Glutamatergic neuron (in vitro differentiated cells): ENCODE measurements around the gene NUDT1. TPM values are rescaled to one million over a fixed set of nuclear protein-coding genes. Genes with fewer than 3 reads are reported as not detected.
A peak's percentile ranks its signal among the peaks of the same experiment; 100 is the strongest.

Source experiments
- DNase-seq: peaks from one replicate; pipeline ENCODE4 v3.0.0; 2022
- H3K27ac Mint-ChIP-seq: one replicate; pipeline ENCODE4 v1.8.0; 2020; ENCODE audit warnings: mild to moderate bottlenecking, mixed read lengths, inconsistent platforms; ENCODE audit not compliant: unreplicated experiment
- H3K27me3 Mint-ChIP-seq: one replicate; pipeline ENCODE4 v1.8.0; 2020; ENCODE audit warnings: mild to moderate bottlenecking, moderate library complexity, mixed read lengths, inconsistent platforms; ENCODE audit not compliant: unreplicated experiment
- H3K36me3 Mint-ChIP-seq: one replicate; pipeline ENCODE4 v1.8.0; 2020; ENCODE audit warnings: mild to moderate bottlenecking, mixed read lengths, inconsistent platforms; ENCODE audit not compliant: unreplicated experiment
- H3K4me1 Mint-ChIP-seq: one replicate; pipeline ENCODE4 v1.8.0; 2020; ENCODE audit warnings: mild to moderate bottlenecking, low read depth, mixed read lengths, inconsistent platforms; ENCODE audit not compliant: unreplicated experiment
- H3K4me3 Mint-ChIP-seq: one replicate; pipeline ENCODE4 v1.8.0; 2020; ENCODE audit warnings: mild to moderate bottlenecking, mixed read lengths, inconsistent platforms; ENCODE audit not compliant: unreplicated experiment
- H3K9me3 Mint-ChIP-seq: one replicate; pipeline ENCODE4 v1.8.0; 2020; ENCODE audit warnings: mild to moderate bottlenecking, moderate library complexity, mixed read lengths, inconsistent platforms; ENCODE audit not compliant: unreplicated experiment
- total RNA-seq: library from RNA; stranded (reverse); fragmentation: NEBNext Ultra II Directional; extraction: Animal tissue kit (Norgen Biotek cat#: 25700); gene quantifications from one replicate; pipeline ENCODE4 v1.2.1, GENCODE V29; 2021; ENCODE audit not compliant: unreplicated experiment
- TF ChIP-seq, protein P1 (sequence below): fragments of 200-600 bp; sonication (generic); IDR thresholded peaks from one replicate; pipeline ENCODE4 v1.5.0; 2021; ENCODE audit not compliant: partially characterized antibody, unreplicated experiment

The NUDT1 gene
- total RNA-seq, 1 donor from 2014 or later = 19.5 TPM

DNA sequence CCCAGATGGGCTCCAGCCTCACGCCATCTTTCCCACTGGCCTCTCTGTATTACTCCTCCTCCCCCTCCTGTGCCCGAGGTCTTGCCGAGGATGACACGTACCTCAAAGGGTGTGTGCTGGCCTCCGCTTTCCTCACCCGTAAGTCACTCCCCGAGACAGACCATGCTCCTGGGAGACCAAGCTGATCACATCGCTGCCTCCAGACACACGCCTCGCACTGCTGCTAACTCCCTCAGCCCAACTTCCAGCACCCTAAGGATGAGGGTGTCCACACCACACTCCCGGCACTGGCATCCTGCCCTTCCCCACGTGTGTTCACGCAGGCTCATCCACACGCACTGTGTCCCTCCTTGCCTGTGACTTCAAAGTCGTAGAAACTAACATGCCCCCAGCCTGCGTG lies 33.3 kb upstream of the NUDT1 start:
- no peak overlapping the region for H3K4me3 Mint-ChIP-seq
- peaks cover 7% of the 10 kb centered on the region for H3K36me3 Mint-ChIP-seq
- H3K27ac Mint-ChIP-seq = peak overlapping the region; percentile 30
- TF ChIP-seq, protein P1, sequence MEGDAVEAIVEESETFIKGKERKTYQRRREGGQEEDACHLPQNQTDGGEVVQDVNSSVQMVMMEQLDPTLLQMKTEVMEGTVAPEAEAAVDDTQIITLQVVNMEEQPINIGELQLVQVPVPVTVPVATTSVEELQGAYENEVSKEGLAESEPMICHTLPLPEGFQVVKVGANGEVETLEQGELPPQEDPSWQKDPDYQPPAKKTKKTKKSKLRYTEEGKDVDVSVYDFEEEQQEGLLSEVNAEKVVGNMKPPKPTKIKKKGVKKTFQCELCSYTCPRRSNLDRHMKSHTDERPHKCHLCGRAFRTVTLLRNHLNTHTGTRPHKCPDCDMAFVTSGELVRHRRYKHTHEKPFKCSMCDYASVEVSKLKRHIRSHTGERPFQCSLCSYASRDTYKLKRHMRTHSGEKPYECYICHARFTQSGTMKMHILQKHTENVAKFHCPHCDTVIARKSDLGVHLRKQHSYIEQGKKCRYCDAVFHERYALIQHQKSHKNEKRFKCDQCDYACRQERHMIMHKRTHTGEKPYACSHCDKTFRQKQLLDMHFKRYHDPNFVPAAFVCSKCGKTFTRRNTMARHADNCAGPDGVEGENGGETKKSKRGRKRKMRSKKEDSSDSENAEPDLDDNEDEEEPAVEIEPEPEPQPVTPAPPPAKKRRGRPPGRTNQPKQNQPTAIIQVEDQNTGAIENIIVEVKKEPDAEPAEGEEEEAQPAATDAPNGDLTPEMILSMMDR = no peak
- peaks cover 22% of the 10 kb centered on the region for H3K4me1 Mint-ChIP-seq
- H3K27me3 Mint-ChIP-seq = peaks cover 8% of the 10 kb centered on the region
- peaks cover 1% of the 10 kb centered on the region for H3K9me3 Mint-ChIP-seq
- DNase-seq = no peak

DNA sequence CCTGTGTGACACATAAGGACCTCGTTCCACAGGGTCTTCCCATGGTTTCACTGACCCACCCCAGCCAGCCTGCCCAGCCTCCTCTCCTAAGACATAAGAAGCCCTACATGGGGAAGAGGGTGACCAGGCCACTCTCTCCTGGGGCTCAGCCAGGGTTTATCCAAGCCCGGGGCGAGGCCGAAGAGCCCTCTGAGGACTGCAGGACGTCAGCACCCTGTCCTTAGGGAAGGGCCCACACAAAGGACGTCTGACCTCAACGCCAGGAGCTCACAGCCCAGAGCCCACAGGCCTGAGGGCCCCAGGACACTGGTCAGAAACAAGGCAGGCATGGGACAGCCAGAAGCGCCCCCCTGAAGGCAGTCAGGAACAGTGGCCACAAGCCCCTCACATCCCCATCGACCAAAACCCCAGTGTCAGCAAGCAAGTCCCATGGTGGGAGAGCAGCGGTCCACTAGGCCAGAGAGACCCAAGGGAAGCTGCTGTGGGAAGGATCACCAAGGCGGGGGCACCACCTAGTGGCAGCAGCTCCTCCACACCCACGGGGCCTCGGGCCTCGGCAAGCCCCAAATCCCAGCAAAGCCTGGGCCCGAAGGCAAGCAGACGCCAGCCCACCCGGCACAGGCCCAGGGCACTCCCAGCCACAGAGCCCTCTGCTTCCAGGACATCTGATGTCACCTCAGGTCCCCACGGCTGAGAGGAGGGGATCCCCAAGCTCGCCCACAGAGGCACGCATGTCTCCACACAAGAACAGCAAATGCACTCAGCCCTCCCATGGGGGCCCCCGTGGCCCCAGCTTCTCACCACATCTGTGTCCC lies 32.7 kb upstream of the NUDT1 start:
- peaks cover 7% of the 10 kb centered on the region for H3K36me3 Mint-ChIP-seq
- peak overlapping the region; percentile 53 for H3K27ac Mint-ChIP-seq
- H3K27me3 Mint-ChIP-seq = peaks cover 8% of the 10 kb centered on the region
- peak; percentile 88 for DNase-seq
- peaks cover 1% of the 10 kb centered on the region for H3K9me3 Mint-ChIP-seq
- TF ChIP-seq, protein P1 = peak; percentile 75
- H3K4me3 Mint-ChIP-seq = no peak overlapping the region
- H3K4me1 Mint-ChIP-seq = peaks cover 16% of the 10 kb centered on the region

DNA sequence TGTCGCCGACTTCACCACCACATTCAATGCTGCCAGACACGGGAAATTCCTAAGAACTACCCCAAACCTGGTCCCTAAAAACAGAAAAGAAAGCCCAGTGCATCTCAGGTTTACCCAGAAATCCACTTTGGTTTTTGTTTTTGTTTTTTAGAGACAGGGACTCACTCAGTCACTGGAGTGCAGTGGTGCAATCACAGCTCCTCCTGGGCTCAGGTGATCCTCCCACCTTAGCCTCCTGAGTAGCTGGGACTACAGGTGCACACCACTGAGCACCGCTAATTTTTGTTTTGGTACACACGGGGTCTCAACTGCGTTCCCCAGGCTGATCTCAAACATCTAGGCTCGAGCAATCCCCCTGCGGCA lies 32.1 kb upstream of the NUDT1 start:
- peaks cover 8% of the 10 kb centered on the region for H3K27me3 Mint-ChIP-seq
- peak overlapping the region; percentile 53 for H3K27ac Mint-ChIP-seq
- no peak overlapping the region for H3K4me3 Mint-ChIP-seq
- H3K4me1 Mint-ChIP-seq = peaks cover 15% of the 10 kb centered on the region
- H3K36me3 Mint-ChIP-seq = peaks cover 7% of the 10 kb centered on the region
- TF ChIP-seq, protein P1 = no peak
- peaks cover 1% of the 10 kb centered on the region for H3K9me3 Mint-ChIP-seq
- no peak for DNase-seq

DNA sequence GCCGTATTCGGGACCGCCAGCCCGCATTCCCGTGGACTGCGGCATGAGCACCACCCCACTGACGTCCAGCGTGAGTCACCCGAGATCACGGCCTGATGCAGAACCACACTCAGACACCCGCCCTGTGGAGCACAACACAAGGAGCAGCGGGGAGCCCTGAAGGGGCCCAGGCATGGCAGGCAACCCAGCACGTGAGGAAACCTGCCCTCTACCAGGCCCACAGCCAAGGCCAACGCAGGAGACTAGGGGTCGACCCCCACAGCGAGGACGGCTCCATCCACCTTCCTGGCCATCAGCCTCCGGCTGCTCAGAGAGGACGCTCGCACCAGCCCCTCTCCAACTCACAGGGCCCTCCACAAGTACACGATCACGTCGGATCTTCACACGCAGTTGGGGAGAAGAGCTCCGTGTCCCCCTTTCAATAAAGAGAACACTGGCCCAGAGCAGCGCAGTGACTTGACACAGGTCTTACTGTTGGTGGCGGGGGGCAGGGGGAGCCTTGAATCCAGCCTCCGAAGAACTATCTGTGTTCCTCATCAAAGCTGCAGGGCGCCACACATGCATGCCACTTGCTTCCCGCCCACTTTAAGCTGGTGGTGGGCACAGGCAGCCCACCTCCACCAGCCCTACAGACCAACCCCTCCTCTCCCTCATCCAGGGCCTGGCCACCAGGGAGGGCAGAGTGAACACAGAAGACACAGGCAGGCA lies 31.3 kb upstream of the NUDT1 start:
- Mint-ChIP-seq H3K9me3 (peaks cover 1% of the 10 kb centered on the region), H3K36me3 (peaks cover 7% of the 10 kb centered on the region), H3K4me3 (no peak overlapping the region), H3K27ac (no peak overlapping the region), H3K27me3 (peaks cover 9% of the 10 kb centered on the region), H3K4me1 (peaks cover 12% of the 10 kb centered on the region)
- TF ChIP-seq, protein P1 = no peak
- peak; percentile 7 for DNase-seq

DNA sequence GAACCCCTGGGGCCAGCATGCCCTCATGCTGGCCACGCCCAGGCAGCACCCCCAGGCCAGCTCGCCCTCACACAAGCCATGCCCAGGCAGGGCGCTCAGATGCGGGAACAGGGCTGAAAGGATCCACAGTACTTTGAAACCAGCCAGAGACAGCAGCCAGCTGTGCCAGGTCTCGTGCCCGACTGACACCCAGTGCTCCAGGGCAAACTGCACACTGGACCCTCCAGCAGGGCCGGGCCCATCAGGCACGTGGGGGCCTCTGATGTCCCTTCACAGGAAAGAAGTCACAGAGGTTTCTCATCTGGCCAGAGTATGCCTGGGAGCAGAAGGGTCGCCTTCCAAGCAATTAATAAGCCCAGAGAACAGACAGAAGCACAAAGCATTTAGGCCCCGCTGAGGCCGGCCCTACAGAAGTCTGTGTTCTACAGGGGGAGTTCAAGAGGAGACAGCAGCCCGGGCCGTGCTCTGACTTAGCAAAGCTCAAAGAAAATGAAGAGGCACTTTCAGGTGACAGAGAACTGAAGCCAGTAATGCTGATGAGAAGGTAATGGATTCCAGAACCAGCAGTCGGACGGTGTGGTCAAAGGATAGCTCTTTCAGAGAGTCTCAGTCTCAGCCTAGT lies 30.7 kb upstream of the NUDT1 start:
- no peak overlapping the region for H3K4me3 Mint-ChIP-seq
- H3K27me3 Mint-ChIP-seq = peaks cover 11% of the 10 kb centered on the region
- TF ChIP-seq, protein P1 = no peak
- peaks cover 12% of the 10 kb centered on the region for H3K4me1 Mint-ChIP-seq
- DNase-seq = peak; percentile 6
- no peak overlapping the region for H3K27ac Mint-ChIP-seq
- peaks cover 1% of the 10 kb centered on the region for H3K9me3 Mint-ChIP-seq
- H3K36me3 Mint-ChIP-seq = peaks cover 7% of the 10 kb centered on the region
